GM12865 (cell line): ENCODE measurements around the gene RXFP1.

Experiments used
- DNase-seq: peaks from one replicate; pipeline ENCODE4 v3.0.0; 2010; ENCODE audit warnings: low read depth
- H3K4me3 ChIP-seq: 2 replicates; pipeline ENCODE4 v1.5.1; 2011; ENCODE audit warnings: mild to moderate bottlenecking, low read depth, low read length, control low read depth
- TF ChIP-seq, protein P1 (sequence below): IDR thresholded peaks from 2 replicates; pipeline ENCODE4 v1.5.1; 2011; ENCODE audit warnings: low read length, control low read depth, low read depth, inconsistent platforms; ENCODE audit not compliant: insufficient read depth; ENCODE audit errors: missing control alignments

RXFP1 gene

DNA sequence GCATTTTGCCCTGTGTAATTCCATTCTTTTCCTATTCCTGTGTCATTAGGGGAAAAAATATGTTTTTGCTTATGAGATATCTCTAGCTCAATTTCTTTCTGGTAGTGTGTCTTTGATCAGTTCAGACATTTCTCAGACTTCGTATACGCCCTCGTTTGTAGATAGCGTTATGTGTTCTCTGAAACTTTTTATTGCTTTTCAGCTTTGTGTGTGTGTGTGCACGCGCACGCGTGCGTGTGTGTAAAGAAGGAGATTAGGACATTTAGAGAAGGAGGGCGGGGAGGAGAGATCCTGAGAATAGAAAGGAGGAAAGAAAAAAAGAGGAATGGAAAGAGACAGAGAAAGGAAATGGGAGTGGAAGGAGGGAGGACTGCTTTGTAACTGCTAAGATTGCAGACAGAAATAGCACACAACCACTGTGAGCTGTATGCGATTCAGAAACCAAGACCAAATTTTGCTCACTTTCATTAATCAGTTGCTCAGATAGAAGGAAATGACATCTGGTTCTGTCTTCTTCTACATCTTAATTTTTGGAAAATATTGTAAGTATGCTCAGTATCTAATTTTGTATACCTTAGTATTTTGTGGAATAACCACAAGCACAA lies at the start of gene RXFP1:
RXFP1 (plus strand) TSS at position 399 of the 605 bp plus-strand sequence; CDS start at position 494, 95 bp downstream.
- no peak for DNase-seq
- no peak within 1 kb of the TSS for H3K4me3 ChIP-seq
- TF ChIP-seq, protein P1, sequence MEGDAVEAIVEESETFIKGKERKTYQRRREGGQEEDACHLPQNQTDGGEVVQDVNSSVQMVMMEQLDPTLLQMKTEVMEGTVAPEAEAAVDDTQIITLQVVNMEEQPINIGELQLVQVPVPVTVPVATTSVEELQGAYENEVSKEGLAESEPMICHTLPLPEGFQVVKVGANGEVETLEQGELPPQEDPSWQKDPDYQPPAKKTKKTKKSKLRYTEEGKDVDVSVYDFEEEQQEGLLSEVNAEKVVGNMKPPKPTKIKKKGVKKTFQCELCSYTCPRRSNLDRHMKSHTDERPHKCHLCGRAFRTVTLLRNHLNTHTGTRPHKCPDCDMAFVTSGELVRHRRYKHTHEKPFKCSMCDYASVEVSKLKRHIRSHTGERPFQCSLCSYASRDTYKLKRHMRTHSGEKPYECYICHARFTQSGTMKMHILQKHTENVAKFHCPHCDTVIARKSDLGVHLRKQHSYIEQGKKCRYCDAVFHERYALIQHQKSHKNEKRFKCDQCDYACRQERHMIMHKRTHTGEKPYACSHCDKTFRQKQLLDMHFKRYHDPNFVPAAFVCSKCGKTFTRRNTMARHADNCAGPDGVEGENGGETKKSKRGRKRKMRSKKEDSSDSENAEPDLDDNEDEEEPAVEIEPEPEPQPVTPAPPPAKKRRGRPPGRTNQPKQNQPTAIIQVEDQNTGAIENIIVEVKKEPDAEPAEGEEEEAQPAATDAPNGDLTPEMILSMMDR, result no peak

DNA sequence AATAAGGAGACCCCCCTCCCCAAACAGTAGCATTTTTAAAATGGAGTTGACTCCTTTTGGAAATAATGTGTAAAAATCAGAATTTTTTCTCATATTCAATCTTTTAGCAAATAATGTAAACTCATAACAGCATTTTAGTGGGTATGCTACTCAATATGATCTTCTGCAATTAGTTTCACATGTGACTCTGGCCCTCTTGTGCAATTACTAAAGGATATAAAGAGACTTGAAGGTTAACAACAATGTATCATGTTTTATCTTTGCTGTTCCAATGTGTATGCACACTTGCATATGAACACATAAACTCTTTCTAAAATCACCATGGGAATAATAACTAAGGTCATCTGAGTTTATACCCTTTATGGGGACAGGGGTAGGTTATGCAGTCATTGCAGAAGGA lies 39.9 kb upstream of the RXFP1 start:
- DNase-seq, result no peak
- H3K4me3 ChIP-seq, result no peak overlapping the region
- TF ChIP-seq, protein P1, result no peak

DNA sequence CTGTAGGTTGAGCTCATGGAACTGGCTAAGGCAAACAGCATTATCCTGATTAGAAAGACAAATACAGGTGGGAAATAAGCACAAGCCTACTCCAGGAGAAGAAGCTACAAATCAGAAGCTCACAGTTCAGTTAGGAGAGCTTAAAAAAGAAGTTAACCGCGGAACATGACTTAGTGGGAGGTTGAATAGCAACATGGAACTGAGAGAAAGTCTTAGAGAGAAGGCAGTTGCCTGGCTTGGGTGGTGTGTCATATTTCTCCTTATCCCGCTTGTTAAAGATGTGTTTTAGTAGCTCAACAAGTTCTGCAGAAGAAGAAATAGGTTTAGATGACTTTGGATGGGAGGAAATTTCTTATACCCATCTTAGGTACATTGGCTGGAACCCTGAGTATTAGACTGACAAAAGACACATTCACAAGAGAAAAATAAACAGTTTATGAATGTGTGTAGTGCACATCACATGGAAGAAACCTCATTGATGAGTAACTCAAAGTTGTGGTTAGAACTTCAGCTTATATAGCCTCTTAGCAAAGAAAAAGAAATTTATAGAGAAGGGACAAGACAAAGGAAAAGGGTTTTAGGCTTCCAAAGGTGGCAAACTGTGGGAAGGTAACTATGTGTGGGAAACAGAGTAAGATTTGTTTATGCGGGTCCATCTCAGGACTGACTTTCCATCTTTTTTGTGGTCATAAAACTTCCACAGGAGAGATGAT lies 37.4 kb upstream of the RXFP1 start:
- no peak for DNase-seq
- TF ChIP-seq, protein P1, result no peak
- H3K4me3 ChIP-seq, result no peak overlapping the region

DNA sequence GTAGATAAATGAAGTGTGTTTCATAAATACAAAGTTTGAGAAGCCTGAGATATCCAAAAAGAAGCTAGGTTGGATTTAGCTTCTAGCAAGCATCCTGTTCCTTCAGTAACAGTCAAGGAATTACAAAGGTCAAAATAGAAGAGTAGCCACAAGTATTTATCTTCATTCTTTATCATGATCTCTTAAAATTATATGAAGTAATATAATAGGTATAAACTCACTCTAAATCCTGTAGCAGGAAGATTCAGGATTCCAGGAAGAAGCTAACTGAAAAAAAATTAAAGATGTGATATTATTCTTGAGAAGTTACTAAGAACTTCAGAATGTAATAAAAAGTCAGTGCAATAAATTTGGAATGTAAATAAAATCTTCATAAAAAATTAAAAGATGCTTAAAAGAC lies 31.1 kb upstream of the RXFP1 start:
- no peak overlapping the region for H3K4me3 ChIP-seq
- no peak for DNase-seq
- TF ChIP-seq, protein P1, result no peak

DNA sequence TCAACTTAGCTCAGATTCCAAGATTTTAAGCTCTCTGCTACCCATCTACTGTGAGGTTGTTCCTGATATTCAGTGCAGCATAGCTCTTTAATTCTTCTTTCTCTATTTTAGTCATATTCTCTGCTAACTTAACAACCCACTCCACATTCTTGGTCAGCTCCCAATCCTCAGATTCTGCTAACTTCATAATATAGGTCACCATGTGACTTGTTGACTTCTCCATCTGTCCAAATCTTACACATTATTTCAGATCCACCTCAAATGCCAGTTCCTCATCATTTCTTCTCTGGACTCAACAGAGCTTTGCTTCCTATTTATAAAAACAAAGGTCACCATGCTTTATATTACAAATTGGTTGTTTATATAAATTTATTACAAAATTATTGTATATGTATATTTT lies 29.3 kb upstream of the RXFP1 start:
- no peak overlapping the region for H3K4me3 ChIP-seq
- TF ChIP-seq, protein P1, result no peak
- DNase-seq, result no peak

DNA sequence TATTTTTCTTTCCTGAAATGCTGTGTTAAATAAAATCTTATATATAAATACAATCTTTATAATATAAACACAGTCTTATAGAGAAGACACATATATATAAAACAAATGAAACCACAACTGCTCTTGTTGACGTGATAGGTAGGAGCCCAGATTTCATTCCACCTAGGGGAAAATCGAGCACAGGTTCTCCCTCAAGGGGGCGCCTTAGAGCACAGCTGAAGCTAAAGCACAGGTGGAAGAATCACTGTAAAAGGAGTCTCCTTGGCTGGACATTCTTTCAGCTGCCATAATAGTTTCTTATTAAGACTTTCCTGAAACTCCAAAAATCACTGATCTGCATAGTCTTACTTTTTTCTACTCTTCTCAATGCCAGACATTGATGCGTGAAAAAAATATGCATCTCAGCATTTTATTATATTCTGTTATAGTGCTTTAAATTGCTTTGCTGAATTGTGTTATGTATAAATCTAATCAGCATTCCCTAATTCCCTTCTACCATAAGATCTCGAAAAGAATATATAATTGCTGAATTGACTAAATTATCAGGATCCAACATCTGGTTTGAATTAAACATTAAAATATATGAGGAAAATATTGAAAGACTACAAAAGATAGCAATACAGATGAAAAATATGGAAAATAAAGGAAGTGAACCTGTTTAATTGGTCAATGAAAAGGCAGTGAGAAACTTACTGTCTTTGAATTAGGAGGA lies 25.5 kb upstream of the RXFP1 start:
- H3K4me3 ChIP-seq, result no peak overlapping the region
- TF ChIP-seq, protein P1, result peak; percentile 56
- DNase-seq, result peak; percentile 34

DNA sequence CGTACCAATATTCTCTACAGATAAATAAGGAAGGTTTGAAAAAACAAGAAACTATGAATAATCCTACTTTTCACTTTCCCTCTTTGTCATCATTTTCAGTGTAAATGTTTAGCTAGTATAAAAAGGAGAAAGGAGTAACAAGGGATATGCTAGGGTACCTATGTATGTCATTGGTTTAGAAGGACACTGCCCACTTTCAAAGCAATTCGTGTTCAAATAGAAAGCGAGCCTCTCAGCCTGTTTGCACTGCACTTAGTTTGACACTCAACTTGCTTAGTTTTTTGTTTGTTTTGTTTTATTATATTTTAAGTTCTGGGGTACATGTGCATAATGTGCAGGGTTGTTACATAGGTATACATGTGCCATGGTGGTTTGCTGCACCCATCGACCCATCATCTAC lies 21.6 kb upstream of the RXFP1 start:
- TF ChIP-seq, protein P1, result no peak
- no peak overlapping the region for H3K4me3 ChIP-seq
- no peak for DNase-seq
